H9 (cell line): ENCODE data around the gene CYTH3. TPM values are rescaled to one million over a fixed set of nuclear protein-coding genes. Genes with fewer than 3 reads are reported as not detected.

Source experiments
- DNase-seq: peaks from one replicate; pipeline ENCODE4 v3.0.0-alpha.2; 2017
- H2AFZ ChIP-seq: one replicate; pipeline ENCODE4 v1.6.1; 2013; ENCODE audit warnings: mild to moderate bottlenecking, low read length, control low read depth, moderate library complexity
- H2AK5ac ChIP-seq: 2 replicates; pipeline ENCODE4 v1.6.1; 2013; ENCODE audit warnings: low read length, control low read depth, mixed read lengths; ENCODE audit not compliant: insufficient read length
- H2BK120ac ChIP-seq: one replicate; pipeline ENCODE4 v1.6.1; 2013; ENCODE audit warnings: low read depth, mild to moderate bottlenecking, low read length, control low read depth, inconsistent platforms; ENCODE audit not compliant: poor library complexity, severe bottlenecking
- H2BK12ac ChIP-seq: 2 replicates; pipeline ENCODE4 v1.6.1; 2013; ENCODE audit warnings: low read length, control low read depth, mixed read lengths, low read depth; ENCODE audit not compliant: insufficient read length
- H2BK15ac ChIP-seq: 2 replicates; pipeline ENCODE4 v1.6.1; 2013; ENCODE audit warnings: low read depth, low read length, control low read depth
- H2BK20ac ChIP-seq: one replicate; pipeline ENCODE4 v1.6.1; 2013; ENCODE audit warnings: low read depth, mild to moderate bottlenecking, low read length, control low read depth, inconsistent platforms; ENCODE audit not compliant: poor library complexity, severe bottlenecking
- H2BK5ac ChIP-seq: 2 replicates; pipeline ENCODE4 v1.6.1; 2013; ENCODE audit warnings: low read length, control low read depth, mixed read lengths; ENCODE audit not compliant: insufficient read length
- H3K14ac ChIP-seq: 2 replicates; pipeline ENCODE4 v1.6.1; 2013; ENCODE audit warnings: low read length, control low read depth; ENCODE audit not compliant: insufficient read depth
- H3K18ac ChIP-seq: 2 replicates; pipeline ENCODE4 v1.6.1; 2013; ENCODE audit warnings: low read depth, mild to moderate bottlenecking, mixed read lengths, low read length, control low read depth; ENCODE audit not compliant: insufficient read length
- H3K23ac ChIP-seq: 2 replicates; pipeline ENCODE4 v1.6.1; 2013; ENCODE audit warnings: low read length, control low read depth, mixed read lengths, low read depth; ENCODE audit not compliant: insufficient read length
- H3K23me2 ChIP-seq: 2 replicates; pipeline ENCODE4 v1.6.1; 2013; ENCODE audit warnings: low read depth, mild to moderate bottlenecking, mixed read lengths, low read length, control low read depth; ENCODE audit not compliant: insufficient read length, poor library complexity, severe bottlenecking
- H3K27ac ChIP-seq: 2 replicates; pipeline ENCODE4 v1.5.1; 2013; ENCODE audit warnings: low read length, control low read depth, mixed read lengths, low read depth; ENCODE audit not compliant: insufficient read length
- H3K27me3 ChIP-seq: 2 replicates; pipeline ENCODE4 v1.6.1; 2013; ENCODE audit warnings: low read length, control low read depth, inconsistent platforms; ENCODE audit not compliant: insufficient read depth
- H3K4ac ChIP-seq: 2 replicates; pipeline ENCODE4 v1.6.1; 2013; ENCODE audit warnings: low read depth, mild to moderate bottlenecking, control low read depth, inconsistent platforms, low read length, moderate library complexity
- H3K4me1 ChIP-seq: 2 replicates; pipeline ENCODE4 v1.6.1; 2013; ENCODE audit warnings: low read length, control low read depth, inconsistent platforms; ENCODE audit not compliant: insufficient read depth
- H3K4me2 ChIP-seq: 2 replicates; pipeline ENCODE4 v1.6.1; 2013; ENCODE audit warnings: low read length, control low read depth, mixed read lengths; ENCODE audit not compliant: insufficient read length, insufficient read depth
- H3K56ac ChIP-seq: 2 replicates; pipeline ENCODE4 v1.6.1; 2013; ENCODE audit warnings: low read depth, mild to moderate bottlenecking, mixed read lengths, low read length, control low read depth; ENCODE audit not compliant: insufficient read length
- H3K79me1 ChIP-seq: 2 replicates; pipeline ENCODE4 v1.6.1; 2013; ENCODE audit warnings: low read depth, mild to moderate bottlenecking, moderate library complexity, low read length, control low read depth, inconsistent platforms; ENCODE audit not compliant: insufficient read depth, poor library complexity, severe bottlenecking
- H3K79me2 ChIP-seq: 2 replicates; pipeline ENCODE4 v1.6.1; 2013; ENCODE audit warnings: low read length, control low read depth, inconsistent platforms; ENCODE audit not compliant: insufficient read depth
- H3K9ac ChIP-seq: 2 replicates; pipeline ENCODE4 v1.6.1; 2013; ENCODE audit warnings: low read length, control low read depth, mixed read lengths; ENCODE audit not compliant: insufficient read length; ENCODE audit errors: extremely low read depth
- H3K9me3 ChIP-seq: one replicate; pipeline ENCODE4 v1.6.1; 2013; ENCODE audit warnings: low read depth, low read length, inconsistent platforms; ENCODE audit not compliant: control insufficient read depth
- H3T11ph ChIP-seq: one replicate; pipeline ENCODE4 v1.6.1; 2013; ENCODE audit warnings: mild to moderate bottlenecking, low read length, control low read depth, inconsistent platforms
- H4K20me1 ChIP-seq: one replicate; pipeline ENCODE4 v1.6.1; 2013; ENCODE audit not compliant: control insufficient read depth, insufficient read length, insufficient read depth
- H4K5ac ChIP-seq: 2 replicates; pipeline ENCODE4 v1.6.1; 2013; ENCODE audit warnings: low read depth, mild to moderate bottlenecking, mixed read lengths, low read length, control low read depth; ENCODE audit not compliant: insufficient read length
- H4K8ac ChIP-seq: replicated peaks from 2 replicates; pipeline ENCODE4 v1.6.1; 2013; ENCODE audit warnings: low read length, control low read depth, mixed read lengths, low read depth; ENCODE audit not compliant: insufficient read length
- H4K91ac ChIP-seq: 2 replicates; pipeline ENCODE4 v1.6.1; 2013; ENCODE audit warnings: low read depth, mild to moderate bottlenecking, moderate library complexity, mixed read lengths, low read length, control low read depth; ENCODE audit not compliant: insufficient read length
- H3K27ac Mint-ChIP-seq, 3 experiments: 2 replicates in 2 of 3; 3 replicates in 1 of 3; pipeline ENCODE4 v1.8.0; 2020 to 2021; ENCODE audit warnings: mixed read lengths in 3 of 3, mild to moderate bottlenecking in 1 of 3, moderate library complexity in 1 of 3
- H3K27me3 Mint-ChIP-seq: 2 replicates; pipeline ENCODE4 v1.8.0; 2021; ENCODE audit warnings: low read depth, mild to moderate bottlenecking, moderate library complexity, mixed read lengths
- H3K36me3 Mint-ChIP-seq, 3 experiments: 2 replicates in 2 of 3; 3 replicates in 1 of 3; pipeline ENCODE4 v1.8.0; 2020 to 2021; ENCODE audit warnings: low read depth in 3 of 3, mixed read lengths in 3 of 3; ENCODE audit not compliant: insufficient read depth in 1 of 3
- H3K4me1 Mint-ChIP-seq, 2 experiments: 2 replicates each; pipeline ENCODE4 v1.8.0; 2020; ENCODE audit warnings: mixed read lengths in 2 of 2
- H3K4me3 Mint-ChIP-seq, 2 experiments: 2 replicates in 1 of 2; 3 replicates in 1 of 2; pipeline ENCODE4 v1.8.0; 2020 to 2021; ENCODE audit warnings: mild to moderate bottlenecking in 2 of 2, mixed read lengths in 2 of 2, moderate library complexity in 1 of 2
- H3K9me3 Mint-ChIP-seq, 2 experiments: 2 replicates in 1 of 2; 3 replicates in 1 of 2; pipeline ENCODE4 v1.8.0; 2020; ENCODE audit warnings: mild to moderate bottlenecking in 2 of 2, mixed read lengths in 2 of 2, moderate library complexity in 1 of 2
- CTCF ChIP-seq: fragments of 200-600 bp; sonication (generic); conservative IDR thresholded peaks from 3 replicates; pipeline ENCODE4 v1.8.0; 2021; ENCODE audit warnings: antibody characterized with exemption, mild to moderate bottlenecking
- WGBS: extraction: QIAGEN DNeasy Blood & Tissue Kit; methylation state at CpG from one replicate; pipeline ENCODE4 v1.1.7; 2013; ENCODE audit warnings: missing lambda C conversion rate, low lambda C conversion rate, mixed read lengths; ENCODE audit not compliant: insufficient read length; ENCODE audit errors: extremely low coverage; 5-methylcytosine and 5-hydroxymethylcytosine counted together
- total RNA-seq: library from RNA; stranded (reverse); gene quantifications from 2 replicates; pipeline ENCODE4 v1.2.1, GENCODE V29; 2021

The CYTH3 gene
- total RNA-seq, 1 experiment from 2014 or later = 12.3 TPM

GRCh38 chr7:6315746-6316145 is 43.3 kb upstream of the CYTH3 start:
- TF ChIP-seq CTCF = no peak
- H3K9me3 Mint-ChIP-seq = no peaks in the 10 kb centered on the region
- Histone ChIP-seq H3K14ac (no peak overlapping the region), H2BK5ac (no peak overlapping the region), H3K79me1 (no peaks in the 10 kb centered on the region), H3K4me1 (peaks cover 3% of the 10 kb centered on the region; the same call in 1 of the 2 replicates), H3K56ac (no peak overlapping the region), H3K18ac (no peak overlapping the region), H2BK15ac (no peak overlapping the region), H2AFZ (no peak overlapping the region), H4K91ac (no peak overlapping the region), H4K5ac (no peak overlapping the region), H3K27me3 (no peaks in the 10 kb centered on the region), H2AK5ac (no peak overlapping the region), H4K20me1 (no peaks in the 10 kb centered on the region), H2BK12ac (no peak overlapping the region), H3K23ac (no peak overlapping the region), H3K9ac (no peak overlapping the region), H3T11ph (no peak overlapping the region), H2BK20ac (no peak overlapping the region), H3K79me2 (no peaks in the 10 kb centered on the region), H3K23me2 (no peaks in the 10 kb centered on the region), H3K4ac (no peak overlapping the region), H3K9me3 (no peaks in the 10 kb centered on the region), H4K8ac (no peak overlapping the region), H3K4me2 (no peak overlapping the region), H3K27ac (no peak overlapping the region), H2BK120ac (no peak overlapping the region)
- H3K4me1 Mint-ChIP-seq = peaks cover 4 to 7% of the 10 kb centered on the region in 2 experiments
- no peak for DNase-seq
- H3K4me3 Mint-ChIP-seq = no peak overlapping the region
- no peaks in the 10 kb centered on the region for H3K27me3 Mint-ChIP-seq
- no CpG with 5 or more reads among the region's 8 CpGs for WGBS
- H3K36me3 Mint-ChIP-seq = no peaks in the 10 kb centered on the region
- no peak overlapping the region for H3K27ac Mint-ChIP-seq
